ENCODE results near the gene PTPRD.

GRCh38 chr9:8832955-8833354 is 1779.8 kb downstream of the PTPRD start:
- no peak for TF ChIP-seq ETS1 (IDR thresholded peaks at IDR 0.05)
- TF ChIP-seq JUNB (IDR thresholded peaks at IDR 0.05; ENCODE audit: unreplicated experiment) = no peak
- TF ChIP-seq CTCF (conservative IDR thresholded peaks at IDR 0.05; ENCODE audit: low read depth in 2 of 2) = no peak
- no peak for TF ChIP-seq POLR2AphosphoS5 (IDR thresholded peaks at IDR 0.05; ENCODE audit: low read depth)
